ENCODE results near the gene CALCB.

GRCh38 chr11:15115686-15116085 is 42.3 kb downstream of the CALCB start:
- TF ChIP-seq CTCF (IDR thresholded peaks at IDR 0.05), result no peak
- no peak for TF ChIP-seq POLR2A (IDR thresholded peaks at IDR 0.05)
